Nucleus accumbens (tissue), 56 donors: ENCODE results near the gene SPR.

Source experiments
- DNase-seq, 56 donors: peaks; one replicate each; lab custom pipeline; 2025; lab: John Stamatoyannopoulos, UW

The SPR gene

GRCh38 chr2:72887032-72887739, at the start of gene SPR:
TSS of gene SPR (plus strand) at chr2:72887408. CDS start at chr2:72887433, 25 bp downstream.
- peak in 48 of 56 donors; percentile 27 to 85 (median 57) for DNase-seq

DNA sequence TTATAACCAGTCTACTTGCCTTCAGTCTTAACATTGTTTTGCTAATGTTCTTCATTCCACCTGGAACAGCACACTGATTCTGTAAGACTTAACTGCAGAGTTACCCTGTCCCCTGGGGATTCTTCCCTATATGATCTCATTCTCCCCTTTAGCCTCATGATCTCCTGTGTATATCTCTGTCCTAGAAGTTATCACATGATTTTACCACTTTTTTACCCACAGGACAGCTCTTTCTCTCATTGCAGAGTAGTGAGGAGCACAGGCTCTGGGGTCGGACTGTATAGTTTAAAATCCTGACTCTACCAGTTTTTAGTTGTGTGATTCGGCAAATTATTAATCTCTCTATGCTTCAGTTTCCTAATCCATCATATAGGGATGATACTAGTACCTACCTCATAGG, 47.1 kb upstream of the SPR start:
- no peak for DNase-seq

- no peak for DNase-seq
These were observed 45.6 kb upstream of the SPR start for GRCh38 chr2:72841462-72842125.

DNA sequence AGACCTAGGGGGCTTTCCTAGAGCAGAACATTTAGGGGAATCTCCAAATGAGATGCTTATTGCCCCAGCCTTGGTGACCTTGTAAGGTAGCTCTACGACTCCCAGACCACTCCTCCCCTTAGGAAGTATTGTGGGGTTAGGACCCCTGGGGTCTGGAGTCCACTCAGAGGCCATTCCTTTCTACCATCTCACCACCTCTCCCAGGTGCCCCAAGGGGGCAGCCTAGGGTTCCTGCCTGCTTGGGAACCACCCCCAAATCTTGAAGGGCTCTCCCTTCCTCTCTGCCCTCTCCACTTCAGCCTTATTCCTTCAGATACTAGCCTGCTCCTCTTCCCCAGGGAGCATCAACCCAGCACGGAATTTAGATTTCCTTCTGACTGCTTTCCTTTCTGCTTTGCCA, 43.9 kb upstream of the SPR start:
- DNase-seq, result no peak

DNA sequence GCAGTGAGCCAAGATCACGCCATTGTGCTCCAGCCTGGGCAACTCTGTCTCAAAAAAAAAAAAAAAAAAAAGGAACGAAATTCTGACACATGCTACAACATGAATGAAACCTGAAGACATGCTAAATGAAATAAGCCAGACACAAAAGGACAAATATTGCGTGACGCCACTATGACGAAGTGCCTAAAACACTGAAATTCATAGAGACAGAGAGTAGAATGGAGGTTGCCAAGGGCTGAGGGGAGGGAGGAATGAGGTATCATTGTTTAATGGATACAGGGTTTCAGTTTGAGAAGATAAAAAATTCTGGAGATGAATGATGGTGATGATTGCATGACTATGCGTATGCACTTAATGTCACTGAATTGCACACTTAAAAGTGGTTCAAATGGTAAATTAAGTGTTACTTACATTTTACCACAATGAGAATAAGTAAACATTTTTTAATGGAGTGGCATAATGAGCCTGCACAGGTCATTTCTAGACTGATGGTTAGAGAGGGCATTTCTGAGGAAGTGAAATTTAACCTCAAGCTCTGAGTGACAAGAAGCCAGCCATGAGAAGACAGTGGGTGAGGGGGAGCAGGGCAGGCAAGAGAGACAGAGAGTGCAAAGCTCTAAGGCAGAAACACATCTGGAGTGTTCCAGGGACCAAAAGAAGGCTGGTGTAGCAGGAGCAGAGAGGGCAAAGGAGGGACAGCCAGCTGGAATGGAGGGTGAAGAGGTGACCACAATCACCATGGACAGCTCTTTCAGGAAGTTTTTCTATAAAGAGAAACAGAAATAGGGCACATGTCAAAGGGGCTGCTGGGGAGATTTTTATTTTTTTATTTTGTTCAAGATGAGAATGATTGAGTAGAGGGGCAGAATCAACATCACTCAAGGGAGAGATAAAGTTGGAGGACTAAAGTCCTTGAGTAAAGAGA, 40.8 kb upstream of the SPR start:
- DNase-seq, result no peak

- no peak for DNase-seq
These were observed 39.5 kb upstream of the SPR start for GRCh38 chr2:72847534-72848315.

- DNase-seq, result no peak
These were observed 38.6 kb upstream of the SPR start for GRCh38 chr2:72848436-72849137.

GRCh38 chr2:72849138-72849462, 38.1 kb upstream of the SPR start:
- no peak for DNase-seq

DNA sequence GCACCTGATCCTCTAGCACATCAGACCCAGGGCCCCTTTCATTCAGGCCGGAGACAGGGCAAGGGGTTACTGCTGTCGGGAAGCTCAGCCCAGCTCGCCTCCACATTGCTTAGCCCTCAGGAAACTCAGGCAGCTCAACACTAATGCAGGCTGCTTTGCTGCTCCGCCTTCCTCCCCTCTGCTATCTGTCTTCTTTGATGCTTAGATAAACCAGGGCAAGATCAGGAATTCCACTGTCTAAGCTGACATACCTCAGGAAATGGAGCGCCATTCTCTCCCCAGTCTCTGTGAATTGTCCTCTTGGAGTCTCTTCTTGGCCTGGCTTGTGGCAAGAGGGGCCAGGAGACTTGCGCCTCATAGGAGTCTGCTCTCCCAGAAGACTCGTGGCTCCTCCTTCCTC, 35.9 kb upstream of the SPR start:
- no peak for DNase-seq

DNA sequence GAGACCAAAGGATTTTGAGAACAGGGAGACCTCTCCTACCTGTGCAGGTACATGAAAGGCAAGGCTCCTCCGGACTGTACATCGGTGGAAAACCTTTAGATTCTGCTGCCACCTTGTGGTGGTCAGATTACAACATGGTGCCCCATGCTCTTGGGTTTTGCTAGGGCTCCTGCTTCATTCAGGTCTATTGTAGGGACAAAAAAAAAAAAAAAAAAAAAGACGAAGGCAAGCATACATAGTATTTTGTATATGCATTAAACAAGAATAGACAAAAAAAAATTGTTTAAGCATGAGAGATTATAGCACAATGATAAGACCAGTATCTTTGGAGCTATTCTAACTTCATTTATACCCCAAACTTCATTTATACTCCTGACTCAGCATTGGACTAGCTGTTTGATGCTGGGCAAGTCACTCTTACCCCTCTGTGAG, 27.4 kb upstream of the SPR start:
- peak in 49 of 56 donors; percentile 2 to 86 (median 42) for DNase-seq

DNA sequence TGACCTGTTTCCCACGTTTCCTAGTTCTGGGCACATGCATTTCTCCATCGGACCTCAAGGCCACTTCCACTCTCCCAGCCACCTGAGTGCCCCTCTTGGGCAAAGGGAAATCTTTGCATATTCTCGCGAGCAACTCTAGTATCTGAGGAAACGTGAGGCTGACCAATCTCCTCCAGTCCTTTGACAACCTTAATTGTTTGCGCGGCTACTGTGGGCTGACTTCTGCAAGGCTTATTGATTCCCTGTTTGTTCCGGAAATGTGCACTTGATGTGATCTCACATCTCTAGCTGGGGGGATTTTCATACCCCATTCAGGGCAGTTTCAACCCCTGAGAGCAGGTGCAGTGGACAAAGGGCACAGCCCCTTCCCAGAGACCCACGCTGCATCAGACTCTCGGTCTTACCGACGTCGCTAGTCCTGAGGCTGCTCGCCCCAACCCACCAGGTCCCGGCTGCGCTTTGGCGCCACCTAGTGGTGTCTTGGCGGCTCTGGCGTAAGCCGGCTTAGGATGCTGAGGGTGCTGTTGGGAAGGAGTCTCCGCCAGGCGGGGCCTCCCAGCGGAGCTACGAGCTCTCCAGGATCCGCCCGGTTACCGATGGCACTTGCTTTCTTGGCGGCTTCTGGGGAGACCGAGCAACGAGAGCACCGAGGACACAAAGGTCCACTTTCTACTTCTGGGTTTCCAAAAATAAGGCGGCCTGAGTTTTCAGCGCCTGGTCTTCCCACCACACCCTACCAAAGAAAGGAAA, 24.8 kb upstream of the SPR start:
- peak in 55 of 56 donors; percentile 17 to 92 (median 77) for DNase-seq

DNA sequence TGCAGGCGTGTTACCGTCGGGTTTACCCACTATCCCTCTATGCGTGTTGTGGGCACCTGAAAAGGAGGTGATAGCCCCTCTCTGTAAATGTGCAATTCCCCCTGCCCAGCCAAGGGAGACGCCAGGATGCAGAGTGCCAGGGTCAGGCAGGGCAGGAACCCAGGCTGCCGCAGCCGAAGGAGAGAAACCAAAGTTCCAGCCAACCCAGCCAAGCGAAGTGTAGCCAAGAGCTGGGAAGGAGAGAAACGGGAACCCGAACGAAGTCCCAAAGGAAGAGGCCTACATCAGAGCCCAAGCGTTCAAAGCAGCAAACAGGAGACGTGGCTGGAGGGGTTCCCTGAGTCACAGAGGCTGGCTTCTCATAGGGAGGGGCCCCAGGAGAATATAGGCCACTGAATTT, 24.2 kb upstream of the SPR start:
- DNase-seq, result no peak

- peak in 5 of 56 donors; percentile 2 to 13 (median 8) for DNase-seq
These were observed 22.7 kb upstream of the SPR start for GRCh38 chr2:72864500-72864899.

DNA sequence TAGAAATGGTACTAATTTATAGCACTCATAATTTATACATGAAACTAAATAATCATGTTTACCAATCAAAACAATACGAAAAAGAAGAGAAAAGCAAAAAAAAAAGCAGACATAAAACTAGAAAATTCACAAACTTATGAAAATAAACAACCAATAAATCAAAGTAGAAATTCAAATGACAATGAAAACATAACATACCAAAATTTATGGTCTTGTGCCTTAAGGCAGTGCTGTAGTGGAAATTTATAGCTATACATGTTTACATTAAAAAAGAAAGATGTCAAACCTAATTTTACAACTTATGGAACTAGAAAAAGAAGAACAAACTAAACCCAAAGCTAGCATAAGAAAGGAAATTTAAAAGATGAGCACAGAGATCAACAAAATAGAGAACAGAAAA, 16.1 kb upstream of the SPR start:
- no peak for DNase-seq

DNA sequence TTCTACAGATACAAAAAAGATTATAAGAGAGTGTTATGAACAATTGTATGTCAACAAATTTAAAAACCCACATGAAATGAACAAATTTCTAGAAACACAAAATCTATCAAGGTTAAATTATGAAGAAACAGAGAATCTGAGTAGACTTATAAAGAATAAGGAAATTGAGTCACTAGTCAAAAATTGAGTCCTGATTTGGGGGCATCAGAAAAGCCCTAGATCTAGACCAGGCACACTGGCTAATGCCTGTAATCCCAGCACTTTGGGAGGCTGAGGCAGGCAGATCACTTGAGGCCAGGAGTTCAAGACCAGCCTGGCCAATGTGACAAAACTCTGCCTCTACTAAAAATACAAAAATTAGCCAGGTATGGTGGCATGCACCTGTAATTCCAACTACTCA, 15.3 kb upstream of the SPR start:
- no peak for DNase-seq

GRCh38 chr2:72883356-72883962, 3.7 kb upstream of the SPR start:
- no peak for DNase-seq

DNA sequence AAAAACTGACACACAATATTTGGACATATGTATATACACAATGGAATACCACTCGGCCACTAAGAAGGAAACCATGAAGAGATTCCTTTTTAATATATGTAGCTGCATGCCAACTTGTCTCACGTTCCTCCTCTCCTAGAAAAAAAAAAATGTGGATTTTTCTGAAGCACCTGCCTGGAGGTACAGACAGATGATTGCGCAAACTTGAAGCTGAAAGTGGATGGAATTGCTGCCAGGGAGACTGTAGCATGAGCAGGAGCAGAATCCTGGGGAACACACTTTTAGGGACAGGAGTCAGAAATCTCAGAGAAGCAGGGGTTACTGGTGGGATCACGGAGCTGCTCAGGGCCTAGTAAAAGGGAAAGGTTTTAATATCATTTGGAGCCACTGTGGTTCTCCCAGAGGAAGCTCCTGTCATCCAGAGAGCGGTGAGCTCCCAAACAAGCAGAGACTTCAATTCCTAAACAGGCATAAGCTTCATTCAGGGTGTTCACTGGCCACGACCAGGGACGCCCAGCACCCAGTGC, 640 bp upstream of the SPR start:
- DNase-seq, result no peak

- peak in 54 of 56 donors; percentile 25 to 90 (median 70) for DNase-seq
These were observed 681 bp downstream of the SPR start for GRCh38 chr2:72887740-72888437.
